ENCODE results near the gene HOXD8. TPM values are rescaled to one million over a fixed set of nuclear protein-coding genes. Genes with fewer than 3 reads are reported as not detected.
A peak's percentile ranks its signal among the peaks of the same experiment; 100 is the strongest.

The HOXD8 gene
- total and polyA plus RNA-seq, 2 donors (not counting 1 experiment from before 2014, with no cell fraction given) = not detected

DNA sequence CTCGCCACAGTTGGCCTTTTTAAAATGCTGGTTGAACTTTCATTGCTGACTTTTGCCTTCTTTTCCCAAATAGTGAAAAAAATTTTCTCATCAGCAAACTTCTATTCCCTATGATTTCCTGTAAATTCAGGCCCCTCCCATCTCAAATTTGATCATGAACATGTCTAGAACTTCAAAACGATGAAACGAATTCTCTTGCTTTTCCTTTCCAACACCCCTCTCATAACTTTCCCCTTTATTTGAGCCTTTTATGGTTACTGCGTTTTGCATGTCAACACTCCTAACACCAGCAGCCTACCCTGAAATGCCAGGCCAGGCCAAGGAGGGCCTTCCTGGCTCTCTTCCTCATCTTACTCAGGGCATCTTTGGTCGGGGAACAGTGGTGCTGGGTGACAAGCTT, 38.6 kb upstream of the HOXD8 start:
- Histone ChIP-seq H3K36me3 (ENCODE audit: control insufficient read depth, insufficient read depth, low read length) (no peaks in the 10 kb centered on the region), H3K4me3 (replicated peaks in 1 of 4; ENCODE audit: control extremely low read depth in 1 of 4, insufficient read depth in 1 of 4, low read depth in 3 of 4, low read length in 4 of 4) (no peak overlapping the region), H3K79me2 (ENCODE audit: control insufficient read depth, insufficient read depth, low read length) (no peaks in the 10 kb centered on the region), H3K27me3 (ENCODE audit: control insufficient read depth, insufficient read depth, low read length) (peaks cover 84% of the 10 kb centered on the region), H3K4me2 (ENCODE audit: extremely low read depth, insufficient read depth, low read length) (no peak overlapping the region), H3K9ac (ENCODE audit: insufficient read depth, low read length) (no peak overlapping the region), H4K20me1 (ENCODE audit: control insufficient read depth, extremely low read depth, insufficient read depth, low read length) (no peaks in the 10 kb centered on the region), H2AFZ (ENCODE audit: low read length) (no peak overlapping the region), H3K9me3 (ENCODE audit: control insufficient read depth, insufficient read depth, low read depth, low read length) (no peaks in the 10 kb centered on the region), H3K27ac (ENCODE audit: insufficient read depth, low read length) (no peak overlapping the region), H3K4me1 (ENCODE audit: control insufficient read depth, extremely low read depth, insufficient read depth, low read length) (no peaks in the 10 kb centered on the region)
- TF ChIP-seq EZH2 (IDR thresholded peaks at IDR 0.05; ENCODE audit: low read length, missing control alignments) = peak; percentile 19
- TF ChIP-seq, protein P1, sequence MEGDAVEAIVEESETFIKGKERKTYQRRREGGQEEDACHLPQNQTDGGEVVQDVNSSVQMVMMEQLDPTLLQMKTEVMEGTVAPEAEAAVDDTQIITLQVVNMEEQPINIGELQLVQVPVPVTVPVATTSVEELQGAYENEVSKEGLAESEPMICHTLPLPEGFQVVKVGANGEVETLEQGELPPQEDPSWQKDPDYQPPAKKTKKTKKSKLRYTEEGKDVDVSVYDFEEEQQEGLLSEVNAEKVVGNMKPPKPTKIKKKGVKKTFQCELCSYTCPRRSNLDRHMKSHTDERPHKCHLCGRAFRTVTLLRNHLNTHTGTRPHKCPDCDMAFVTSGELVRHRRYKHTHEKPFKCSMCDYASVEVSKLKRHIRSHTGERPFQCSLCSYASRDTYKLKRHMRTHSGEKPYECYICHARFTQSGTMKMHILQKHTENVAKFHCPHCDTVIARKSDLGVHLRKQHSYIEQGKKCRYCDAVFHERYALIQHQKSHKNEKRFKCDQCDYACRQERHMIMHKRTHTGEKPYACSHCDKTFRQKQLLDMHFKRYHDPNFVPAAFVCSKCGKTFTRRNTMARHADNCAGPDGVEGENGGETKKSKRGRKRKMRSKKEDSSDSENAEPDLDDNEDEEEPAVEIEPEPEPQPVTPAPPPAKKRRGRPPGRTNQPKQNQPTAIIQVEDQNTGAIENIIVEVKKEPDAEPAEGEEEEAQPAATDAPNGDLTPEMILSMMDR (conservative IDR thresholded peaks at IDR 0.05 in 1 of 2, IDR thresholded peaks at IDR 0.05 in 1 of 2; ENCODE audit: low read depth in 1 of 2, low read length in 2 of 2) = no peak
- DNase-seq (ENCODE audit: low read depth in 2 of 2) = no peak

DNA sequence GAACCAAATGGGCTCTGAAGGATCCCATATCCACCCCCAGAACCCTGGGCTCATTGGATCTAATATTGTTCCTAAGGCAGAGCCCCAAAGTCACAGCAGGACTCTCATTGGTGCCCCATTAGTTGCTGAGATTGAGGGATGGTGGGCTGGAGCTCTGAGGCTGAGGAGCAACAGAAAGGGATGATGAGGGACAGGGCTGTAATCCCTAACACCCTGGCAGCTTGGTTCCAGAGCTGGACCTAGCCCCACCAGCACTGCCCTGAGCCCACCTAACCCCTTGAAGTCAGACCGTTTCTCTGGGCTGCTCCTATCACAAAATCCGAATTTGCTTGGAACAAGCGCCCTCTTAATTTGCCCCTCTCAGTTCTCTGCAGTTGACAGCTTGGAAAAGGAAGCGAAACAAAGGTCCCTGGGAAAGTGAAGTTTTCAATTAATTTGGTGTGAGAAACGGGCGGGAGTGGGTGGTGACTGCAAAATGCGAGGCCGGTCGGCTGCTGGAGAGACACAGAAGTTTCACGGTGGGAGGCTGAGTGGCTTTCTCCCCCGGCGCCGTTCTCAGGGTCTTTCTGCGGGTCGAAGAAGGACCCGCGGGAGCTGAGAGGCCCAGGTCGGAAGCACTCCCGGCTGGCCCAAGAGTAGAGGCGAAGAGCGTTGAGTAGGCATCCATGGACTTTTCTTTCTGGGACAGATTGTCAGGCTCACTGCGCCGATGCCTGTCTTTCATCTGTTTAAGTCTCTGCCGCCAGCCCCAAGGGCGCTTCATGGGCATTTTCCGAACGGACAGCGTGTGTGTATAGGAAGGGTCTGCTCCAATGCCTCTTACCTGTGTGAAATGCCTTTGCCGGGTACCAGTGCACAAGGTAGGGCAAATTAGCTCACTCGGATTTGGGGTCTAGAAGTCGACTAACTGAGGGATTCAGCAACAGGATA, 37.9 kb upstream of the HOXD8 start:
- Histone ChIP-seq H3K9ac (ENCODE audit: insufficient read depth, low read length) (no peak overlapping the region), H3K36me3 (ENCODE audit: control insufficient read depth, insufficient read depth, low read length) (no peaks in the 10 kb centered on the region), H3K4me1 (ENCODE audit: control insufficient read depth, extremely low read depth, insufficient read depth, low read length) (no peaks in the 10 kb centered on the region), H3K79me2 (ENCODE audit: control insufficient read depth, insufficient read depth, low read length) (no peaks in the 10 kb centered on the region), H3K9me3 (ENCODE audit: control insufficient read depth, insufficient read depth, low read depth, low read length) (no peaks in the 10 kb centered on the region), H3K4me3 (replicated peaks in 1 of 4; ENCODE audit: control extremely low read depth in 1 of 4, insufficient read depth in 1 of 4, low read depth in 3 of 4, low read length in 4 of 4) (no peak overlapping the region), H3K4me2 (ENCODE audit: extremely low read depth, insufficient read depth, low read length) (no peak overlapping the region), H2AFZ (ENCODE audit: low read length) (no peak overlapping the region), H3K27ac (ENCODE audit: insufficient read depth, low read length) (no peak overlapping the region), H3K27me3 (ENCODE audit: control insufficient read depth, insufficient read depth, low read length) (peaks cover 81% of the 10 kb centered on the region), H4K20me1 (ENCODE audit: control insufficient read depth, extremely low read depth, insufficient read depth, low read length) (no peaks in the 10 kb centered on the region)
- TF ChIP-seq, protein P1 (conservative IDR thresholded peaks at IDR 0.05 in 1 of 2, IDR thresholded peaks at IDR 0.05 in 1 of 2; ENCODE audit: low read depth in 1 of 2, low read length in 2 of 2) = no peak
- TF ChIP-seq EZH2 (IDR thresholded peaks at IDR 0.05; ENCODE audit: low read length, missing control alignments) = peak; percentile 84
- DNase-seq (ENCODE audit: low read depth in 2 of 2) = no peak

DNA sequence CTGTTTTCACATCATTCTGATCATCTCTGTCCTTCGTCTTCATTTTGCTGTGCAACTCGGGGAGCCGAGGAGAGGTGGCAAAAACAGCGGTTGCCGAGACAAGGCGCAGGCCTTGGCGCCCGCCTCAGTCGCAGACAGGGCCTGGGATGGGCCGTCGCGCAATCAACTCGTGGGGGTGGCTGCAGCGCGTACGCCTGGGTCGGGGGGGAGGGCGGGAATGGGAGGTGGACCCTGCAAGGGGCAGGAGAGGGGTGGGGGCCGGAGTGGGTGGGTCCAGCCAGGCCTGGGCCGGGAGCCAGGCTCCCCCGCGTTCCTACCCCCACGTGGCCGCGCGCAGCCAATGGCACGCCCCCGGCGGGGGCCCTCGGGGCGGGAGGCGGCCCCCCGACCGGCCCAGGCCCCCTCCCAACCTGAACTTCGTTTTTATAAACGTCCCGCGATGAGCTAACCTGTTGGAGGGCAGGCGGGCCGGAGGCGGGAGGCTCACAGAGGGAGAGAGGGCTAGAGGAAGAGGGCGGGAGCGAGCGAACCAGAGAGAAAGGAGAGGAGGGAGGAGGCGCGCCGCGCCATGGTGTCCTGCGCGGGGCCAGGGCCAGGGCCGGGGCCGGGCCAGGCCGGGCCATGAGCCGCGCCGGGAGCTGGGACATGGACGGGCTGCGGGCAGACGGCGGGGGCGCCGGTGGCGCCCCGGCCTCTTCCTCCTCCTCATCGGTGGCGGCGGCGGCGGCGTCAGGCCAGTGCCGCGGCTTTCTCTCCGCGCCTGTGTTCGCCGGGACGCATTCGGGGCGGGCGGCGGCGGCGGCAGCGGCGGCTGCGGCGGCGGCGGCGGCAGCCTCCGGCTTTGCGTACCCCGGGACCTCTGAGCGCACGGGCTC, 37.0 kb upstream of the HOXD8 start, which contains the start of gene HOXD13:
TSS of gene HOXD13 (plus strand) at position 452 of the 875 bp plus-strand sequence. CDS start at position 622, 170 bp downstream.
- no peak within 1 kb of the TSS for H3K4me2 ChIP-seq (ENCODE audit: extremely low read depth, insufficient read depth, low read length)
- H2AFZ ChIP-seq (ENCODE audit: low read length) = no peak within 1 kb of the TSS

More for the DNA sequence above, 37.0 kb upstream of the HOXD8 start, which contains the start of gene HOXD13:
- TF ChIP-seq, protein P1 (conservative IDR thresholded peaks at IDR 0.05 in 1 of 2, IDR thresholded peaks at IDR 0.05 in 1 of 2; ENCODE audit: low read depth in 1 of 2, low read length in 2 of 2) = no peak
- no peak for TF ChIP-seq EZH2 (IDR thresholded peaks at IDR 0.05; ENCODE audit: low read length, missing control alignments)
- peak within 1 kb of the TSS in 1 of 4 experiments; percentile 20 for H3K4me3 ChIP-seq (replicated peaks in 1 of 4; ENCODE audit: control extremely low read depth in 1 of 4, insufficient read depth in 1 of 4, low read depth in 3 of 4, low read length in 4 of 4)
- no peak within 1 kb of the TSS for H3K9ac ChIP-seq (ENCODE audit: insufficient read depth, low read length)
- no peak within 1 kb of the TSS for H3K27ac ChIP-seq (ENCODE audit: insufficient read depth, low read length)
- no peaks in the 10 kb centered on the region for H3K79me2 ChIP-seq (ENCODE audit: control insufficient read depth, insufficient read depth, low read length)
- H3K4me1 ChIP-seq (ENCODE audit: control insufficient read depth, extremely low read depth, insufficient read depth, low read length) = no peaks in the 10 kb centered on the region
- DNase-seq (ENCODE audit: low read depth in 2 of 2) = no peak
- H3K27me3 ChIP-seq (ENCODE audit: control insufficient read depth, insufficient read depth, low read length) = peaks cover 84% of the 10 kb centered on the region
- H3K9me3 ChIP-seq (ENCODE audit: control insufficient read depth, insufficient read depth, low read depth, low read length) = no peaks in the 10 kb centered on the region
- no peaks in the 10 kb centered on the region for H3K36me3 ChIP-seq (ENCODE audit: control insufficient read depth, insufficient read depth, low read length)
- H4K20me1 ChIP-seq (ENCODE audit: control insufficient read depth, extremely low read depth, insufficient read depth, low read length) = no peaks in the 10 kb centered on the region
